SKM-1 (cell line): ENCODE results near the gene MILR1.
"Not testable (repeated sequence)": the region's sequence is repeated elsewhere in the genome, so short reads cannot be mapped to it uniquely, and the experiment has no call there.

Experiments used
- DNase-seq: peaks from one replicate; lab custom pipeline; 2025; ENCODE audit not compliant: unreplicated experiment; lab: John Stamatoyannopoulos, UW

Gene MILR1, protein sequence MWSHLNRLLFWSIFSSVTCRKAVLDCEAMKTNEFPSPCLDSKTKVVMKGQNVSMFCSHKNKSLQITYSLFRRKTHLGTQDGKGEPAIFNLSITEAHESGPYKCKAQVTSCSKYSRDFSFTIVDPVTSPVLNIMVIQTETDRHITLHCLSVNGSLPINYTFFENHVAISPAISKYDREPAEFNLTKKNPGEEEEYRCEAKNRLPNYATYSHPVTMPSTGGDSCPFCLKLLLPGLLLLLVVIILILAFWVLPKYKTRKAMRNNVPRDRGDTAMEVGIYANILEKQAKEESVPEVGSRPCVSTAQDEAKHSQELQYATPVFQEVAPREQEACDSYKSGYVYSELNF

DNA sequence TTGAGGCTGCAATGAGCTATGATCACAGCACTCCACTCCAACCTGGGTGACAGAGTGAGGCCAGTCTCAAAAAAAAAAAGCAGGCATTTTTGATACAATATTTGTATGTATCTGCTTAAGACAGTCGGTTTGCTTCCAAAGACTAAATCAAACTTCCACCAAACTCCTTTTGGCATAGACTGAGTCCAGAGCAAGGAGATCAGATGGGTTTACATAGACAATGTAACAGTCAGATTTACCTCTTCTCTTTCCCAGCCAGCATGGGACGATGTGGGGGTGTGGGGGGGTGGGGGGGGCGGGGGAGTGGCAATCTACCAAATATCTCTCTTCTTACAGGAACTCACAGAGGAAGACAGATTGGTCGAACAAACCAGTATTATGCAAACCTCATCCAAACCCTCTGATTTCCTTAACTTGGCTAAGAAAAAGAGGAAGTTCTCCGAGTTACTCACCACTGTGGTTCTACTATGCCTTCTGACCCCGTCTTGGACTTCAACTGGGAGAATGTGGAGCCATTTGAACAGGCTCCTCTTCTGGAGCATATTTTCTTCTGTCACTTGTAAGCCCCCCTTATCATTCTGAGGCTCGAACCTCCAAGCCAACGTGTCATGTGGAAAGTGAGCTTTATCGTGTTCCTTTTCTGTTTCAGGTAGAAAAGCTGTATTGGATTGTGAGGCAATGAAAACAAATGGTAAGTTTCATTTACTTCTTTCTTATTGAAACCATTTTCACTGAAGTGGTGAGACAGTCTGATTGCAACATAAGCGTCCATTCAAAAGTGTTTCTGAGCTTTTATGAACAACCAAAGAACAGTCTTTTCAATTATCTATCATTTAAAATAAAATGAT is at the start of gene MILR1:
TSS of gene MILR1 (plus strand) at position 451 of the 848 bp plus-strand sequence. CDS start at position 505, 54 bp downstream.
- DNase-seq = peak; percentile 99

DNA sequence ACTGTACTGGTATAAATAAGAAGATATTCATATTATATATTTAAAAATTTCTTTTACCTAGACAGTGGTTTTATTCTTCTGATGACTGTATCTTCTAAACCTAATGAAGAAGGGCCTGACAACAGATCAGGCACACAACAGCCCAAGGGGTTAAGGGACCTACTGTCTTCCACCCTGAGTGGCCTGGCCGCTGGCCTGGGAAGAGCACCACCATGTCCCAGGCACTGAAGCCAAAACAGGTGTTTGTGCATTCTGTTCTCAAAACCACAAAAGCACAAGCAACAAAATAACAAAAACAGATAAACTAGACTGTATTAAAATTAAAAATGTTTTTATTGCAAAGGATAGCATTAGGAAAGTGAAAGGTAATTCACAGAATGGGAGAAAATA is 49.2 kb upstream of the MILR1 start:
- no peak for DNase-seq

DNA sequence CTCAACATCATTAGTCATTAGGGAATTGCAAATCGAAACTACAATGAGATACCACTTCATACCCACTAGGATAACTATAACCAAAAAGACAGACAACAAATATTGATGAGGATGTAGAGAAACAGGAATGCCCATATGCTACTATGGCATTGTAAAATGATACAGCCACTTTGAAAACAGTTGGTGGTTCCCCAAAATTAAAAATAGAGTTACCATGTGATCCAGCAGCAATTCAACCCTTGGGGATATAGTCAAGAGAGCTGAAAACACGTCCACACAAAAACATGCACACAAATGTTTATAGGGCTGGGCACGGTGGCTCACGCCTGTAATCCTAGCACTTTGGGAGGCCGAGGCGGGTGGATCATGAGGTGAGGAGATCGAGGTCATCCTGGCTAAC is 48.3 kb upstream of the MILR1 start:
- no peak for DNase-seq

DNA sequence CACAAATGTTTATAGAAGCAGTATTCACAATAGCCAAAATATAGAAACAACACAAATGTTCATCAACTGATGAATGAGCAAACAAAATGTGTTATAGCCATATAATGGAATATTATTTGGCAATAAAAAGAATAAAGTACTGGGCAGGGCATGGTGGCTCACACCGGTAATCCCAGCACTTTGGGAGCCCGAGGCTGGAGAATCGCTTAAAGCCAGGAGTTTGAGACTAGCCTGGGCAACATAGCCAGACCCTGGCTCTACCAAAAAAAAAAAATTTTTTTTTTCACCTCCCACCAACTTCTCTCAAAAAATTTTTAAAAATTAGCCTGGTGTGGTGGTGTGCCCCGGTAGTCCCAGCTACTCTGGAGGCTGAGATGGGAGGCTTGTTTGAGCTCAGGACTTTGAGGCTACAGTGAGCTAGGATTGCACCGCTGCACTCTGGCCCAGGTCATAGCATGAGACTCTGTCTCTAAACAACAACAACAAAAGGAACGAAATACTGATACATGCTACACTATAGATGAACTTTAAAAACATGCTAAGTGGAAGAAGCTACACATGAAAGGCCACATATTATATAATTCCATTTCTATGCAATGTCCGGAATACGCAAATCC is 47.6 kb upstream of the MILR1 start:
- no peak for DNase-seq

DNA sequence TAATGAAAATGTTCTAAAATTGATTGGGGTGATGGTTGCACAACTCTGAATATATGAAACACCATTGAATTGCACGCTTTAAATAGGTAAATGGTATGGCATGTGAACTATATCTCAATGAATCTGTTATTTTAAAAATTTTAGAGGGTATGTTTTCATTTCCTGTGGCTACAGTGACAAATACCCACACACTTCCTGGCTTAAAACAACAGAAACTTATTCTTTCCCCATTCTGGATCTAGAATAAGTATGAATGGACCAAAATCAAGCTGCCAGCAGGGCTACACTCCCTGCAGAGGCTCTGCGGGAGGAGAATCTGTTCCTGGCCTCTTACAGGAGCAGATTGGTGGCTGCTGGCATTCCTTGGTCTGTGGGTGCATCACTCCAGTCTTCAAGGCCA is 47.0 kb upstream of the MILR1 start:
- DNase-seq = no peak

DNA sequence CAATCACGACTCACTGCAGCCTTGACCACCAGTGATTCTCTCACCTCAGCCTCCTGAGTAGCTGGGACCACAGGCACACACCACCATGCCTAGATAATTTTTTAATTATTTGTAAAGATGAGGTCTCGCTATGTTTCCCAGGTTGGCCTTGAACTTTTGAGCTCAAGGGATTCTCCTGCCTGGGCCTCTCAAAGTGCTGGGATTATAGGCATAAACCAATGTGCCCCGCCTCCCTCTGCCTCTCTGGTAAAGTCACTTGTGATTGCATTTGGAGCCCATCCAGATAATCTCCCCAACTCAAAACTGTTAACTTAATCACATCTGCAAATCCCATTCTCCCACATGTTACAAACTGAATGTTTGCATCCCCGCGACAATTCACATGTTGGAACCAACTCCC is 46.4 kb upstream of the MILR1 start:
- no peak for DNase-seq

DNA sequence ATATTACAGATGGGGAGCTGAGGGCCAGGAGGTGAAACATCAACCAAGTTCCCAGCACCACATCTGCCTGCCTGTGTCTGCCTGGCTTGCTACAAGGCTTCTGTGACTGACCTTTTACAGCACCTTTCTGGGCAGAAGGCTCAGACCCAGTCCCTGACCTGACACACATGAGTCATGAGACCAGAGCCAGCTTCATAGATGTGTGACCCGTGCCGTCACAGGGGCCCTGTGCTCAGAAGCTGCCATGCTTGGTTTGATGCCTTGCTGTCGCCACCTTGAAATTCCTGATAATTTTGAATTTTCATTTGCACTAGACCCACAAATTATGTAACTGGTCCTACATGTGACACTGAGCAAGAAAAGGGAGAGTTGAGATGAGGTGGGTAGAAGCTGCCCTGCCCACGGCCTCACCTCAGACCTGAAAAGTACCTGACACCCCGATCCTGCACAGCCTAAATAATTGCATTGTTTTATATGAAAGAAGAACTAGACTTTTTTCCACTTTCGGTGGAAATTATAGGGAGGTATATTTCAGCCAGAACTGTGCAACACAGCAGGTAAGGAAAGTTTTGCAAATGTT is 44.9 kb upstream of the MILR1 start:
- DNase-seq = no peak

DNA sequence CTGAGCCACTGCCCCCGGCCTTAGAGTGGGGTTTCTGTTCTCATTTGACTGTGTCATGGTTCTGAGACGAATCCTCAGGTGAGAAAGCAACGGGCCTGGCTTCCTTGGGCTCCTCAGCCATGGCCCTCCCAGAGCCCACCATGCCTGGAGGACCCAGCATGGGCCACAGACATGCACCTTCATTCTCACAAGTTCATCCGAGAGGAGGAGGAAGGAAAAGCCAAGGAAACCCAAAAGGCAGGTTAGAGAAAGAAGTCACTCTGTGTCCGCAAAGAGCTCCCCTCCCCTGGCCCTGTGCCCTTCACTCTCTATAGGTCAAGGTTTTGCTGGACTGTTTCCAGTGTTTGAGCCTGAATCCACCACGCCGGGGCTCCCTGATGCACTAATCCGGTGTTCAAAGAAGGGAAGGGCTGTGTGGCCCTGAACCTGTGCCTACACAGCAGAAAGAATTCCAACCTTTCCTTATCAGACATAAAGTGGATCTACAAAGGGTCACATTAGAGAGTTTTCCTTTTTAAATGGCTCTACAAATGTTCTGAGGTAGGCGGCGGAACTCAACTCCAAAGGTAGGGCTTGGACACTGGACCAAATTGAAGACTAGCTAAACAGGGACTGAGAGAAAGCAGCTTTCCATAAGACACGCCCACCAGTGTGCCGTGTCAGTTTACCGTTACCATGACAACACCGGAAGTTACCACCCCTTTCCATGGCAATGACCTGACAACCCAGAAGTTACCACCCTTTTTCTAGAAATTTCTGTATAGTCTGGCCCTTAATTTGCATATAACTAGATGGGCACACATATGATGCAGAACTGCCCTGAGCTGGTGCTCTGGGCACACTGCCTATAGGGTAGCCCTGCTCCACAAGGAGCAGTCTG is 42.4 kb upstream of the MILR1 start:
- DNase-seq = no peak

DNA sequence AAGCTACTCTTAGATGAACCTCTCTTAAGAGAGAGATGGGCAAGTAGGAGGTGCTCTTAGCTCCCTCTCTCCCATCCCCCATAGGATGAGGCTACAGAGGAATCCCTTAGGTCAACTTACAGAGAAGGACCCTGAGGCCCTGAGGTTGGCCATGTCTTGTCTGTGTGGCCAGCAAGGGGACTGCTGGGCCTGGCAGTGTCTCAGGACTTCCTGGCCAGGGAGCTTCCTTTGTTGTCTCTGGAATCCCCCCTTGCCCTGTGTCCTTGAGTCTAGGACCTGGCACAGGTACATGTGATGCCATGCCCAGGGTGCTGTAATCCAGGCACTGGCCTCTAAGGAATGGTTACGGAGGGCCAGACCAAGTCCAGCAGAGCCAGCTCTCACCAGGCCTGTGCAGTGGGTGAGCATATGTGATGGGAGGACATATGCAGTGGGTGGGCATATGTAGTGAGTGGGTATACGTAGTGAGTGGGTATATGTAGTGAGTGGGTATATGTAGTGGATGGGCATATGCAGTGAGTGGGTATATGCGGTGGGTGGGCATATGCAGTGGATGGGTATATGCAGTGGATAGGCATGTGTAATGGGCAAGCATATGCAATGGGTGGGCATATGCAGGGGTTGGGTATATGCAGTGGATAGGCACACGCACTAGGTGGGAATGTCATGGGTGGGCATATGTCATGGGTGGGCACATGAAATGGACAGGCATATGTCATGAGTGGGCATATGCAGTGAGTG is 38.0 kb upstream of the MILR1 start:
- no peak for DNase-seq

DNA sequence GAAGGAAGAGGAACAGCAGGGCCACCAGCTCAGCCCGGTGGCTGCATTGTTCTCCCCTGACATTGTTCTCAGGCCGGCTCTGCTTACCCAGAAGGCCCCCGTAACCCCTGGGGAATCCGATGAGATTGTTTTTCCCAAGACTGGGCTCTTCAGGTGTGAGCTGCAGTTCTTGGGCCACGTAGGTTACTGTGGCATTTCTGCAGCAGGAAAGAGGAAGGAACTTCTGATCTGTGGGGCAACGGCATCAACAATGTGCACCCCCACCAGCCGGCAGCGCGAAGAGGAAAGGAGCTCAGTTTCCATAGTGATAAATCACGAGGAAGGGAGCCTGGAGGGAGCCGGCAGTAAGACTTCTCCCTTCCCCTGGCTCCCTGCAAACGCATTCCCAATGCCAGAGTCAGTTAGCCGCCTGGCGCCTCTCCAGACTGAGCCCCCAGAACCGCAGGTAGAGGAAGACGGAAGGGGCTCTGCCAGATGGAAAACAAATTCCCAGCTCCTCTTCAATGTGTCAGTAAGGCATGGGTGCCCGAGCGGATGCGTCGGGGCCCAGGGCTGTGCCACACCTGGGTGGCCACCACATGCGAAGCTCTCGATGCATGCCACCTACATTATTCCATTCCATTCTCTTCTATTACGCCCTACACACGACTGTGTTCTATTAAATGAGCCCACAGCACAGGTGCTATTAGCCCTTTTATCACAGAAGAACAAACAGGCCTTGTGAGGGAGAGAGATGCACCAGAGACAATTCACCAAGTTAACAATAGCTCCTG is 36.7 kb upstream of the MILR1 start:
- peak; percentile 88 for DNase-seq

DNA sequence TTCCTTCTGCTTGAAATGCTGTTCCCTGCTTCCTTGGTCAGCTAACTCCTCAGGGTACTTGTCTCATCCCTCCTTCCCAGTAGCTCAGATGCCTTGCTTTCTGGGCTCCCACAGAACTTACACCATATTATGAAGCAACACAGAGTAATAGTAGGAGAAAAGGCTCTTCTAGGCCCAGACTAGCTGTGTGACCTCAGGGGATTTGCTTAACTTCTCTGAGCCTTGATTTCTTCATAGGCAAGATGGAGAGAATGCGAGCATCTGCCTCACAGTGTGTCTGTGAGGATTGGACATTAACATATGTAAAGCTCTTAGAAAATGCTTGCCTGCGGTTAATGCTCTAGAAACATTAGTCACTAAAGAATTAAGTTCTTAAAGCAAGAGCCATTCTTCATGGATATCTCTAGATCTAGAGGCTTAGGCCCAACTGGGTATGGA is 36.0 kb upstream of the MILR1 start:
- DNase-seq = no peak

DNA sequence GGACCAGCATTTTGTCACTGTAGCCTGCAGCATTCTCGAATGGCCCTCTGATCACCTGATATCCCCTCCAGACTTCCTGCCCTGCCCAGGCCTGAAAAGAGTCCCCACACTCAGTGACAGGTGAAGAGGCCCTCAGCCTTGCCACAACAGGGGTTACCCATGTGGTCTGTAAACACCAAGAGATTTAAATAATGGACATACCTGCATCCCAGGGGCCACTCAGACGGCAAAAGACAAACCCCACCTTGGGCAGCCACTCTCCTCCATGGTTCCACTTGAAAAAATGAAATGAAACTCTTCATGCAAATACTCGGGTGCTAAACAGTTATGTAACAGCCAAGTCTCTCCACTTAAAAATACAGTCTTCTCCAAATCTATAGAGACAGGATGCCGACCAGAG is 35.4 kb upstream of the MILR1 start:
- DNase-seq = no peak

DNA sequence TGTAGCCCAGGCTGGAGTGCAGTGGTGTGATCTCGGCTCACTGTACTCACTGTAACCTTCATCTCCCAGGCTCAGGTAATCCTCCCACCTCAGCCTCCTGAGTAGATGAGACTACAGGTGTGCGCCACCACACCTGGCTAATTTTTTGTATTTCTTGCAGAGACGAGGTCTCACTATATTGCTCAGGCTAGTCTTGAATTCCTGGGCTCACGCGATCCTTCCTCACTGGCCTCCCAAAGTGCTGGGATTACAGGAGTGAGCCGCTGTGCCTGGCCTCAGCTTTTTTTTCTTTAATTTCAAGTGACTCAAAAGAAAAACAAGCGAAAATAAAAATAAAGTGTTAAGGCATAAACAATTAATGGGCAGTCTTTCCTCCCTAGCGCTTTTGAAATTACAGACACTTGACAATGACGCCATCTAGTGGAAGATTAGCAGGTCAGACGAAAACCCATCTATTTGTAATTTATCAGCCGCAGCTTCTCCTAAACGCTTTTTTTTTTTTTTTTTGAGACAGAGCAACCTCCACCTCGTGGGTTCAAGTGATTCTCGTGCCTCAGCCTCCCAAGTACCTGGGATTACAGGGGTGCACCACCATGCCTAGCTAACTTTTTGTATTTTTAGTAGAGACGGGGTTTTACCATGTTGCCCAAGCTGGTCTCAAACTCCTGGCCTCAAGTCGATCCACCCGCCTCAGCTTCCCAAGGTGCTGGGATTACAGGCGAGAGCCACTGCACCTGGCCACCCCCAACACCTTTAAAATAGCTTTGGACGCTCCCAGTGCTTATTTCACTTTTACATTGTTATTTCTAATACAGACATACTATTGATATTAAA is 30.2 kb upstream of the MILR1 start:
- peak; percentile 81 for DNase-seq

DNA sequence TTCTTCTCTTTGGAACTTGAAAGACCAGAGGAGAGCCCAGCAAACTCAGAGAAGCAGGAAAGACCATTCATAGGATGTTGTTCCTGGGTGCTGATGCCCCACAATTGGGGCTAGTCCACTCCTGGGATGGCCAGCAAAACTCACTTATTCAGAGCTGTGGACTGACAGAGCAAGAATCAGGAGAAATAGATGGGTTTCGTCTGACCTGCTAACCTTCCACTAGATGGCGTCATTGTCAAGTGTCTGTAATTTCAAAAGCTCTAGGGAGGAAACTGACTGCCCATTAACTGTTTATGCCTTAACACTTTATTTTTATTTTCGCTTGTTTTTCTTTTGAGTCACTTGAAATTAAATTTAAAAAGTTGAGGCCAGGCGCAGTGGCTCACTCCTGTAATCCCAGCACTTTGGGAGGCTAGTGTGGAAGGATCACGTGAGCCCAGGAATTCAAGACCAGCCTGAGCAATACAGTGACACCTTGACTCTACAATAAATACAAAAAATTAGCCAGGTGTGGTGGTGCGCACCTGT is 28.7 kb upstream of the MILR1 start:
- peak; percentile 90 for DNase-seq

DNA sequence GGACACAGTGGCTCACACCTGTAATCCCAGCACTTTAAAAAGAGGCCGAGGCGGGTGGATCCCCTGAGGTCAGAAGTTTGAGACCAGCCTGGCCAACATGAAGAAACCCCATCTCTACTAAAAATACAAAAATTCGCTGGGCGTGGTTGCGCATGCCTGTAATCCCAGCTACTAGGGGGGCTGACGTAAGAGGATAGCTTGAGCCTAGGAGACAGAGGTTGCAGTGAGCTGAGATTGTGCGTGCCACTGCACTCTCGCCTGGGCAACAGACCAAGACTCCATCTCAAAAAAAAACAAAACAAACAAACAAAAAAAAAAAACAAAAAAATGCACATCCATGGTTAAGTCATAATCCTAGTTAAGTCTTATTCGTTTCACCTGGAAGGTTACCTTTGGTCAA is 26.8 kb upstream of the MILR1 start:
- not testable (repeated sequence) for DNase-seq

DNA sequence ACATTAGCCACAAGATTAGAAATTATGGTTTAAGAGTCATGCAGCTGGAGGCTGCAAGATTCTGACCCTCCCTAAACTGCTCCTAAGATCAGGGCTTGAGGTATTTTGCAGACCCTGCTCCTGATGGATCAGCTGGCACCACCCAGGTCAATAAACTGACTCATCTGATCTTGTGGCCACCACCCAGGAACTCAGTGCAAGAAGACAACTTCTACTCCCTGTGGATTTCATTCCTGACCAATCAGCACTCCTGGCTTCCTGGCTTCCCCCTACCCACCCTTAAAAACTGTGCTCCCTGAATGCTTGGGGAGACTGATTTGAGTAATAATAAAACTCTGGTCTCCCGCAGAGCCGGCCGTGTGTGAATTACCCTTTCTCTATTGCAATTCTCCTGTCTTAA is 25.0 kb upstream of the MILR1 start:
- DNase-seq = no peak

DNA sequence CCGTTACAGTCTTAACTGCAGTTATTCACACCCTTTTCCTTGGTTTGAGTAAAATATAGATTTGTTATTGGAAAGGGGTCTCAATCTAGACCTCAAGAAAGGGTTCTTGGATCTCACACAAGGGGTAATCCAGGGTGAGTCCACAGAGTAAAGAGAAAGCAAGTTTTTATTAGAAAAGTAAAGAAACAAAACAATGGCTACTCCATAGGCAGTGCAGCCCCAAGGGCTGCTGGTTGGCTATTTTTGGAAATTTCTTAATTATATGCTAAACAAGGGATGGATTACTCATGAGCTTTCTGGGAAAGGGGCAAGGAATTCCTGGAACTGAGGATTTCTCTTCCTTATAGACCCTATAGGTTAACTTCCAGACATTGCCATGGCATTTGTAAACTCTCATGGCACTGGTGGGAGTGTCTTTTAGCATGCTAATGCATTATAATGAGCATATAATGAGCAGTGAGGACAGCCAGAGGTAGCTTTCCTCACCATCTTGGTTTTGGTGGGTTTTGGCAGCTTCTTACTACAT is 24.5 kb upstream of the MILR1 start:
- DNase-seq = no peak

DNA sequence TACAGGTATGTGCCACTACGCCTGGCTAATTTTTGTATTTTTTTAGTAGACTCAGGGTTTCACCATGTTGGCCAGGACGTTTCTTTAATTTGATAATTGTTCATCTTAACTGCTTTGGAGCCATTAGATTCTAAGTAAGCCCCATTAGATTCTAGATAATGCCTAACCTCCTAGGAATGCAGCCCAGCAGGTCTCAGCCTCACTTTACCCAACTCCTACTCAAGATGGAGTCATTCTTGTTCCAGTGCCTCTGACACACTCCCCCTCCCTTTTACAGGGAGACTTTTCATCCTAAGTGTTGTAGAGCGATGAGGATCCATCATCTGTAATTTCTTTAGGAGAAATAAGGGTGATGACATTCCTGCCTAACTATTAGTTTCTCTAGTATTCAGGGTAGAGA is 23.7 kb upstream of the MILR1 start:
- no peak for DNase-seq
